ENCODE results near the gene FBXL17.

GRCh38 chr5:107979900-107980299 lies 402.0 kb downstream of the FBXL17 start:
- no peak for TF ChIP-seq EP300 (IDR thresholded peaks at IDR 0.05)
- TF ChIP-seq POLR2AphosphoS5 (IDR thresholded peaks at IDR 0.05) = no peak
- no peak for TF ChIP-seq CTCF (IDR thresholded peaks at IDR 0.05)
- no peak for TF ChIP-seq POLR2A (IDR thresholded peaks at IDR 0.05; ENCODE audit: low read depth)

All from esophagus muscularis mucosa (tissue), 4 donors.